Measurements from ENCODE around the gene USP36. TPM values are rescaled to one million over a fixed set of nuclear protein-coding genes. Genes with fewer than 3 reads are reported as not detected.

The USP36 gene
- total RNA-seq, 1 donor from 2014 or later: 71.2 TPM

DNA sequence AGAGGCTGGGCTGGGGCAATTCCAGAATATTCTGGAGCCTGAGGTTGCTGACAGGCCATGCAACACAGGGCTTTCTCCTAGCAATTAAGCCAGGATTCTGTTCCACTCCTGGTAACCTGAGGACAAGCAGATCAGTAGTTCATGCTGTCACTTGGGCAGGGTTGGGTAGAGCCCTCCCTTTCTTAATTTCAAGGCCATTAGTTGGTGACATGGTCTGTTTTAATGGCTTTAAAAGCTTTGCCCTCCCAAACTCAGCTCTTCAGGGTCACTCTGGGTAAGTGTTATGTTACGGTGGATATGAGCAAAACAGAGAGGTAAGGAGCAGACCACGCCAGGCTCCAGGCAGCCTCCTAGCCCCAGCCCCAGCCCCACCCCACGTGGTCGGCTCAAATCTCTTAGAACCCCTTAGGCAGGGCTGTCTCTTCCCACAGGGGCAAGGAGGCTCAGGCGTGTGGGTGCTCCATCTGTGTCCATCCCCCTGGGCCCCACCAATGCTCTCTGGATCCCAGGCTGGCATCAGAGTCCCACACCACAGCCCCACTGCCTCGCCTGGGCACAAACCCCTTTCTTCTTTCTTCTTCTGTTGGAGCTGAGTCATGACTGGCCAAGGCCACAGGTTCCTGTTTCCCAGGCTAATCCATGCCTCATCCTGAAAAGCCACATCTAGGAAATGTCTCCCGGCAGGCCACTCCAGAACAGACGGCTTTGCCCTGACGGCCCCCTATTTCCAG is 34.9 kb upstream of the USP36 start:
- TF ChIP-seq POLR2A (IDR thresholded peaks at IDR 0.05) (no peak), POLR2AphosphoS5 (IDR thresholded peaks at IDR 0.05; ENCODE audit: insufficient read depth in 1 of 2, low read depth in 1 of 2) (no peak)
- TF ChIP-seq, protein P1, sequence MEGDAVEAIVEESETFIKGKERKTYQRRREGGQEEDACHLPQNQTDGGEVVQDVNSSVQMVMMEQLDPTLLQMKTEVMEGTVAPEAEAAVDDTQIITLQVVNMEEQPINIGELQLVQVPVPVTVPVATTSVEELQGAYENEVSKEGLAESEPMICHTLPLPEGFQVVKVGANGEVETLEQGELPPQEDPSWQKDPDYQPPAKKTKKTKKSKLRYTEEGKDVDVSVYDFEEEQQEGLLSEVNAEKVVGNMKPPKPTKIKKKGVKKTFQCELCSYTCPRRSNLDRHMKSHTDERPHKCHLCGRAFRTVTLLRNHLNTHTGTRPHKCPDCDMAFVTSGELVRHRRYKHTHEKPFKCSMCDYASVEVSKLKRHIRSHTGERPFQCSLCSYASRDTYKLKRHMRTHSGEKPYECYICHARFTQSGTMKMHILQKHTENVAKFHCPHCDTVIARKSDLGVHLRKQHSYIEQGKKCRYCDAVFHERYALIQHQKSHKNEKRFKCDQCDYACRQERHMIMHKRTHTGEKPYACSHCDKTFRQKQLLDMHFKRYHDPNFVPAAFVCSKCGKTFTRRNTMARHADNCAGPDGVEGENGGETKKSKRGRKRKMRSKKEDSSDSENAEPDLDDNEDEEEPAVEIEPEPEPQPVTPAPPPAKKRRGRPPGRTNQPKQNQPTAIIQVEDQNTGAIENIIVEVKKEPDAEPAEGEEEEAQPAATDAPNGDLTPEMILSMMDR (IDR thresholded peaks at IDR 0.05): no peak
- Histone ChIP-seq H3K27me3 (no peaks in the 10 kb centered on the region), H3K27ac (peak overlapping the region; percentile 63), H3K9me3 (no peaks in the 10 kb centered on the region), H3K4me3 (no peak overlapping the region), H3K4me1 (peaks cover 73% of the 10 kb centered on the region), H3K36me3 (peaks cover 0 to 18% of the 10 kb centered on the region in 2 donors)
- no peak for DNase-seq (ENCODE audit: extremely low spot score in 2 of 2)
- intact Hi-C loops (cut with DNase I): no loop called here

DNA sequence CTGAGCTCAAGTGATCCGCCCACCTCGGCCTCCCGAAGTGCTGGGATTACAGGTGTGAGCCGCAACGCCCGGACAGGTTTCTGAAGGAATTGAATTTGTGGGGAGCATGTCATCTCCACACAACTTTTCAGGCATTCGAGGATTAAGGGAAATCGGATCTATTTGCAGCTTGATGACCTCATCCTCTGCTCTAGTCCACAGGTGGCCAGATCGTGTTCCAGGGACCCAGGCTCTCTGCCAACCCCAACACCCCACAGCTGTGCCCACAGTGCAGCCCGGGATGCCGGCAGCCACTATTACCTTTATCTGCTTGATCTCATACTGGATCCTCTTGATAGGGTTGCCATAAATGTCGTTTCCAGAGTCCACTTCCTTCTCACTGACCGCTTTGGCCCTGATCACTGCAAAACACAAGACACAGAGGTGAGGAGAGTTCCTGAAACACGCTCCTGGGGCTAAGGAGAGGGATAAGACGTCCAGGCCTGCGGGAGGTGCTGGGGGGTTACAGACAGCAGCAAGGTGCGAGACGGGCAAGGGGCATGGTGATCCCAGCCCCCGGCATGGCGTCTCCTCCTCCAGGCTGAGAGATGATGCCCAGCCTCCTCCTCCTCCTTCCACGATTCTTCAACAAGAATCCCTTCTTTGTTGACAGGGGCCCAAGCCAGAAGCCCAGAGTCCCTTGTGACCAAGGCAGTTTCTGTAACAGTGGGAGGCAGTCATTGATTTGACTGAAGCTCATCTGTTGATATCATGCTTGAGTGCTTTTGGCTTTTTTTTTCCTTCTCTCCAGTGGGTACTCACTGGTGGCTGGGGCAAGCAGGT is 33.1 kb upstream of the USP36 start:
- peaks cover 0 to 25% of the 10 kb centered on the region in 2 donors for H3K36me3 ChIP-seq
- H3K4me1 ChIP-seq: peaks cover 60% of the 10 kb centered on the region

DNA sequence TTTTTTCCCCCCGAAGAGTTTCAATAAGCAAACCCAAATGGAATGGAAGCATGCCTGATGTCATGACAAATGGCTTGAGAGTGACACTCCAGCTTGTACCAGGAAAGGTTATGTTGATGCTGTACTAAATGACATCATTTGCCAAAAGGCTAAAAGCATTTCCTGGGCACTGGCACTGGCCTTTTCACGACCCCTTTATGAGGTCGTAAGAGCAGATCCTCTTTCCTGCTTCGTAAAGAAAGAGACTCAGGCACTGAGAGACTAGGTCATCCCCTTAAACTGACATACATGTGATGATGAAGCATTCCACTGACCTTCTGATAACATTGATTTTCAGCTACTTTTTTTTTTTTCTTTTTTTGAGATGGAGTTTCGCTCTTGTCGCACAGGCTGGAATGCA is 31.9 kb upstream of the USP36 start:
- peaks cover 0 to 26% of the 10 kb centered on the region in 2 donors for H3K36me3 ChIP-seq
- TF ChIP-seq POLR2A (IDR thresholded peaks at IDR 0.05): no peak
- TF ChIP-seq POLR2AphosphoS5 (IDR thresholded peaks at IDR 0.05; ENCODE audit: insufficient read depth in 1 of 2, low read depth in 1 of 2): no peak
- TF ChIP-seq, protein P1 (IDR thresholded peaks at IDR 0.05): no peak
- no peak for DNase-seq (ENCODE audit: extremely low spot score in 2 of 2)
- H3K27ac ChIP-seq: peak overlapping the region; percentile 12
- peaks cover 47% of the 10 kb centered on the region for H3K4me1 ChIP-seq
- no peaks in the 10 kb centered on the region for H3K9me3 ChIP-seq
- intact Hi-C loops (cut with DNase I): no loop called here
- no peak overlapping the region for H3K4me3 ChIP-seq
- H3K27me3 ChIP-seq: no peaks in the 10 kb centered on the region

More for the DNA sequence above, 33.1 kb upstream of the USP36 start:
- TF ChIP-seq, protein P1 (IDR thresholded peaks at IDR 0.05): no peak
- peak in 1 of 2 donors; percentile 48 for TF ChIP-seq POLR2AphosphoS5 (IDR thresholded peaks at IDR 0.05; ENCODE audit: insufficient read depth in 1 of 2, low read depth in 1 of 2)
- intact Hi-C loops (cut with DNase I): no loop called here
- Histone ChIP-seq H3K9me3 (no peaks in the 10 kb centered on the region), H3K4me3 (no peak overlapping the region), H3K27me3 (no peaks in the 10 kb centered on the region), H3K27ac (peak overlapping the region; percentile 56)
- DNase-seq (ENCODE audit: extremely low spot score in 2 of 2): no peak

DNA sequence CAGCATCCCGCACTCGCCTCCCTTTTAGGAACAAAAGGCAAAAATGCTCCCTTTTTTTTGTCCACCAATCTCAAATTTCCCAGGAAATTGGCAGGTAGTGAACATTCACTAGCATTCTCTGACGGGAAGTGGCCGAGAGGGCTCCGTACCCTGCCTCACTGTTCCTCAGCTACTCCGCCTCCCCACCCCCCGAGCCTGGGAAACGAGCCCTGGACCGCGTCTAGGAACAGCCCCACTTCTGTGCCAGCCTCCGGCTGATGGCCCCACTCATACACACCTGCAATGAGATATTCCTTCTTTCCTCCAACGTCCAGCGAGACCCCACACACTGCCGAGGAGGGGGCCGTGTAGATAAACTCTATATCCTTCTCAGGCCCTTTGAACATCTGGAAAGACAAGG is 30.0 kb upstream of the USP36 start:
- Histone ChIP-seq H3K4me3 (no peak overlapping the region), H3K36me3 (peaks cover 0 to 26% of the 10 kb centered on the region in 2 donors), H3K27me3 (no peaks in the 10 kb centered on the region), H3K9me3 (no peaks in the 10 kb centered on the region), H3K4me1 (peaks cover 44% of the 10 kb centered on the region), H3K27ac (no peak overlapping the region)
- intact Hi-C loops (cut with DNase I): no loop called here
- TF ChIP-seq, protein P1 (IDR thresholded peaks at IDR 0.05): no peak
- no peak for TF ChIP-seq POLR2A (IDR thresholded peaks at IDR 0.05)
- no peak for TF ChIP-seq POLR2AphosphoS5 (IDR thresholded peaks at IDR 0.05; ENCODE audit: insufficient read depth in 1 of 2, low read depth in 1 of 2)
- no peak for DNase-seq (ENCODE audit: extremely low spot score in 2 of 2)

Data from vagina (tissue), 2 donors.